RWPE2 (cell line): Measurements from ENCODE around the gene SNRK.

Experiments
- ATAC-seq: fragments of 200-7000 bp; cut with Tn5 transposase; 3 replicates; pipeline ENCODE4 v1.9.1; 2021; ENCODE audit warnings: low read depth
- DNase-seq: peaks from one replicate; pipeline ENCODE4 v3.0.0-alpha.2; 2020; ENCODE audit warnings: low spot score
- H3K27ac ChIP-seq: fragments of 450-650 bp; 2 replicates; pipeline ENCODE4 v1.5.1; 2017; ENCODE audit warnings: mild to moderate bottlenecking; ENCODE audit not compliant: poor library complexity, severe bottlenecking
- H3K27me3 ChIP-seq: fragments of 250-450 bp; sonication (Bioruptor Pico); 2 replicates; pipeline ENCODE4 v1.5.1; 2021; ENCODE audit warnings: mild to moderate bottlenecking, moderate library complexity; ENCODE audit not compliant: insufficient read depth, poor library complexity, severe bottlenecking
- H3K36me3 ChIP-seq: fragments of 250-450 bp; sonication (Bioruptor Pico); 2 replicates; pipeline ENCODE4 v1.5.1; 2020; ENCODE audit warnings: low read depth, mild to moderate bottlenecking, moderate library complexity
- H3K4me1 ChIP-seq: fragments of 250-450 bp; sonication (Bioruptor Pico); 2 replicates; pipeline ENCODE4 v1.5.1; 2021; ENCODE audit warnings: mild to moderate bottlenecking, moderate library complexity; ENCODE audit not compliant: insufficient read depth, poor library complexity, severe bottlenecking
- H3K4me3 ChIP-seq: fragments of 250-450 bp; sonication (Bioruptor Pico); 2 replicates; pipeline ENCODE4 v1.5.1; 2021; ENCODE audit warnings: mild to moderate bottlenecking, moderate library complexity; ENCODE audit not compliant: severe bottlenecking
- H3K9me3 ChIP-seq: fragments of 250-450 bp; sonication (Bioruptor Pico); 2 replicates; pipeline ENCODE4 v1.5.1; 2021; ENCODE audit warnings: mild to moderate bottlenecking, moderate library complexity; ENCODE audit not compliant: severe bottlenecking
- CTCF ChIP-seq: fragments of 450-650 bp; IDR thresholded peaks from one replicate; pipeline ENCODE4 v1.5.1; 2017; ENCODE audit warnings: mild to moderate bottlenecking, moderate library complexity; ENCODE audit not compliant: poor library complexity, severe bottlenecking

Gene SNRK

GRCh38 chr3:43378066-43378935 lies 92.0 kb downstream of the SNRK start:
- ATAC-seq (peak; percentile 84), DNase-seq (no peak)
- no peak overlapping the region for H3K4me3 ChIP-seq

GRCh38 chr3:43379343-43379742 lies 93.0 kb downstream of the SNRK start:
- H3K36me3 ChIP-seq = no peaks in the 10 kb centered on the region
- ATAC-seq = no peak
- peaks cover 4% of the 10 kb centered on the region for H3K4me1 ChIP-seq
- no peaks in the 10 kb centered on the region for H3K27me3 ChIP-seq
- no peak for DNase-seq
- no peak overlapping the region for H3K4me3 ChIP-seq
- H3K9me3 ChIP-seq = no peaks in the 10 kb centered on the region
- no peak for TF ChIP-seq CTCF
- no peak overlapping the region for H3K27ac ChIP-seq

More at GRCh38 chr3:43378066-43378935, 92.0 kb downstream of the SNRK start:
- H3K27ac ChIP-seq = no peak overlapping the region
- TF ChIP-seq CTCF = peak; percentile 75
- H3K27me3 ChIP-seq = no peaks in the 10 kb centered on the region
- H3K9me3 ChIP-seq = no peaks in the 10 kb centered on the region
- H3K36me3 ChIP-seq = no peaks in the 10 kb centered on the region
- peaks cover 4% of the 10 kb centered on the region for H3K4me1 ChIP-seq

DNA sequence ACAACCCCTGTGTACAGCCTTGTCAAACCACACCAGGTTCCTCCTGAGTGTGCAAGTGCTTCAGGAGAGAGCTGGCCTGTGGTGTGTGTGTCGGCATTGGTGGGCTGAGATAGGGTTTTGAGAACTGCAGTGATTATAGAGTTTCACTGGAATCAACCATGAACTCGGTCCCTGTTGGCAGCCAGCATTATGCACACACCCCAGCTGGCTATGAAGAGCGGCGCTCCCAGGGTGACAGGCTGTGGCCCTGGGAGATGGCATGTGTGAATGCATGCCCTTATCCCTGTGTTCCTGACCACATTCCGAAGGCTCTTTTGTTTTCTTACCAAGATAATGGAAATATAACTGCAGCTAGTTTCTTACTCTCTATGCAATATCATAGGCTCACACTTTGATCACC lies 101.8 kb downstream of the SNRK start:
- no peak for DNase-seq
- Histone ChIP-seq H3K9me3 (peaks cover 2% of the 10 kb centered on the region), H3K4me3 (no peak overlapping the region), H3K4me1 (peaks cover 13% of the 10 kb centered on the region), H3K27me3 (no peaks in the 10 kb centered on the region), H3K36me3 (no peaks in the 10 kb centered on the region), H3K27ac (no peak overlapping the region)
- TF ChIP-seq CTCF = no peak
- ATAC-seq = no peak

- H3K4me1 ChIP-seq = peaks cover 13% of the 10 kb centered on the region
- DNase-seq (no peak), ATAC-seq (no peak)
- no peak overlapping the region for H3K4me3 ChIP-seq
- H3K27ac ChIP-seq = peak overlapping the region; percentile 54
- peaks cover 2% of the 10 kb centered on the region for H3K9me3 ChIP-seq
- H3K36me3 ChIP-seq = no peaks in the 10 kb centered on the region
- no peak for TF ChIP-seq CTCF
- no peaks in the 10 kb centered on the region for H3K27me3 ChIP-seq
These were observed 102.6 kb downstream of the SNRK start for GRCh38 chr3:43388915-43389314.
